T follicular helper cell (primary cell): ENCODE measurements around the gene CDYL2.
"Not testable (repeated sequence)": the region's sequence is repeated elsewhere in the genome, so short reads cannot be mapped to it uniquely, and the experiment has no call there.

Experiments used
- DNase-seq: peaks from one replicate; pipeline ENCODE4 v3.0.0-alpha.2; 2020; ENCODE audit warnings: low read depth

The CDYL2 gene

DNA sequence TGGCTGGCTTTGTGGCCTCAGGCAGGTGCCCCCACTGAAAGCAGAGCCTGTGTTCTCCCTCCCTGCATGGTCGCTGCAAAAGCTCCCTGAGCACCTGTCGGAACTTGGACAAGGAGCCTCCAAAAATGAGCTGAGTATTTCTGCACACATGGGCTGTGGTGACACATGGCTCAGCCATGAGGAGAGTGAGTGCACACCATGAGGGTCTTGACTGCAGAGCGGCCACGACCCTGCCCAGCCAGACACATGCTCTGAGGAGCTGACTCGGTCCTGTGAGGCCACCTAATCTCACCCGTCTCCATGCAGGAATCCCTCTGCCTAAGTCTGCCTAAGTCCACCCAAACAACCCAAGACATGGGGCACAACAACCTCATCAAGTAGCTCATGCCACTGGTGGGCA is 134.7 kb downstream of the CDYL2 start:
- DNase-seq = no peak

DNA sequence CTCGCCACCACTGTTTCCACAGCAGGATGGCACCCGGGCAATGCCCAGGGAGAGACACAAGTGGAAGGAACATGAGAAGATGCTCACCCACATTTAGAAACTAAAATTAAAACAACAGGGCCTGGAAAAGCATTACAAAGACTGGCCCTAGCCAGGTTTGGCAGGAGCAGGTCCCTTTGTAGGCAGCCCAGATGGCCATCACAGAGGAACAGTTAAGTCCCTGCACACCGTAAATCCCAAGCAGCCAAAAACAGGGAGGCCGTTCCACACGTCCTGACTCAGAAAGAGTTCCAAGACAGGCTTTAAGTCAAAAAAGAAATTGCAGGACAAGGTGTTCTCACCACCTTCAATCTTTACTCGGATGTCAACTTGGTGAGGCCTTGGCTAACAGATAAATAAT is 136.5 kb downstream of the CDYL2 start:
- DNase-seq = no peak

DNA sequence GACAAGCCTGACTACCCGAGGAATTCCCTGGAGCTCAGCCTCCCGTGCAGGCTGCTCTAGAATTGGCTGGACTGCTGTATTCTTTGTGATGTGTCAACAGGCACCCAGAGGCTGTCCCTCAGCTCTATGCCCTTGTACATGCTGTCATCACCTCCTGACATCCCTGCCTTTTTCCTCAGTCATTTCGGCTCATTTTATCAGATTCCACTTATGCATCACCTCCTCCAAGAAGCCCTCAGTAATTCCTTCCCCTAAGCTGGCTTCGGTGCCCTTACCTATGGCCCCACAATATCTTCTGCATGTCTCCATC is 137.2 kb downstream of the CDYL2 start:
- DNase-seq = no peak

DNA sequence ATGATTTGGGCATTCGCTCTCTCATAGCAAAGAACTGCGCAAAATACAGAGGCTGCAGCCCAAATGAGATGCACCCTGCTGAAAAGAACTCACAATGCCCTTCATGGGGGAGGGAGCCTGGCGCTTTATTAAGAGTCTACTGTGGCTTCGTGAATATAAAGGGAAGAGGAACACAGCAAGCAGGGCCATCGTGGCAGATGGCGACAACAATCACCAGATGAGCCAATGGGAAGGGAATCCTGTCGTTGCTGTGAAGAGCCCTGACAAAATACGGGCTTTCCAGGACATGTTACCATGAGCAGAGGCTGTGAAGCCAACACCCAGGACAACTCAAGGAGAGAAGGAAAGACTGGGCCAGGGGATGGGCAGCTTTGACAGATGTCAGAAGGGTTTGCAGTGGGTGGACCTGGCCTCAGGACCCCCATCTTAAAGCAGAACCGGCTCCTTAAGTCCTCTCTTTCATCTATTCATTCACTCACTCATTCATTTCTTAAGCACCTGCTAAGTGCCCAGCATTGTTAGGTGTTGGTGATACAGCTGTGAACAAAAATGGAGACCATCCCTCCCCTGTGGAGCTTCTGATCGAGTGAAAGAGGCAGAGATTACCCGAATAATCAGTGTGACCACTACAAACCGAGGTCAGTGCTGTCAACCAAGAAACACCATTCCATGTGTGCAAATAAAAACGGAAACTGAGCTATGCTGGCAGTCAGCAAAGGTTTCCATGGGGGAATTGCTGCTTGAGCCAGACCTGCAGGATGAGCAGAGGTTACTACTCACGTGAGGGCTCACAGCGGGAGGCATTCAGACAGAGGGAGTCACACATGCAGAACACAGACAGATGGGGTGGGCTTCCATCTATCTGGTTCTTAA is 137.8 kb downstream of the CDYL2 start:
- DNase-seq = no peak

DNA sequence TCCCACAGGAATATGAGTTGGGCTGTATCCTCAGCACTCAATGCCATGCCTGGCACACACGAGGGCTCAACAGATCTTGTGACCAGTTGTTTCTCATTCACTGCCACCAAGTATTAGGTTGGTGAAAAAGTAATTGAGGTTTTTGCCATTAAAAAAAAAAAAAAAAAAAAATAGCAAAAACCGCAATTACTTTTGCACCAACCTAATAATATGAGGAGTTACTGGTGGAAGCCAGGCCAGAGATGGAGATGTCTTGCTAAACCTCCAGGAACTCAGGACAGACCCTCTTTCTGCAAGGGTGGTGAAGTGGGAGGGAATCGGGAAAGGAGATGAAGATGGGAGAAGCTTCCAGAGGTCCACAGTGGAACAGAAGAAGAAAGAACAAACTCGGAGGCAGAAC is 139.0 kb downstream of the CDYL2 start:
- DNase-seq = no peak

DNA sequence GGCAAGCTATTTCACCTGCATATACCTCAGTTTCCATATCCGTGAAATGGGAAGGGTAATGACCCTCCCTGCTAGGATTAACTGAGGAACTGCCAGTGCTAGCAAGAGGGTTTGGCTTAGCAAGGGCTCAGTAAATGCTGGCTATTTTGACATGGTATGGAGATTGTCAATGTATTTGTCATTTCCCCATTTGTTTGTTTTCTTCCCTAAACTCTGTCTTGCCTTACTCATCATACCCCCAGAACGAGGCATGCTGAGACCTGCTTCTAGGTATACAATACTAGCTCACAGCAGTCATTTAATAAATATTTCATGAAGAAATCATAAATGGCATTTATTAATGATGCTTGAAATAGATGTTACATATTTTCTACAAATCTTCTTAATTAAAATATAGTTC is 139.6 kb downstream of the CDYL2 start:
- no peak for DNase-seq

DNA sequence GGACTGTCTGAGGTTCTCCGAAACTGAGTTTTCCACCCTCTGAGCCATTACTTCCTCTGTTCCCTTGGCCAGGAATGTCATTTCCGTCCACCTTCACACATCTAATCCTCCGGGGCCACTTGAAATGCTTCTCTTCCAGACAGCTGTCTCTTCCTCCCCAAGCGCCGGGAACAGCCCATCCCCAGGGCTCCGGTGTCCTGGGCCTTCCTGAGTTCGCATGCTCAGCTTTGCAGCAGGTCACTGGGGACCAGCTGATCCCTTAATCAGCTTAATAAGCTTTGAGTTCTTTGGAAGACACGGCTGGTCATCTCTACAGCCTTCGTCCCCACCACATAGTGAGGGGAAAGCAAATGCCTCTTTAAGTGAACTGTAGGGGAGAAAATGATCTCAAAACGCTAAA is 140.2 kb downstream of the CDYL2 start:
- no peak for DNase-seq

DNA sequence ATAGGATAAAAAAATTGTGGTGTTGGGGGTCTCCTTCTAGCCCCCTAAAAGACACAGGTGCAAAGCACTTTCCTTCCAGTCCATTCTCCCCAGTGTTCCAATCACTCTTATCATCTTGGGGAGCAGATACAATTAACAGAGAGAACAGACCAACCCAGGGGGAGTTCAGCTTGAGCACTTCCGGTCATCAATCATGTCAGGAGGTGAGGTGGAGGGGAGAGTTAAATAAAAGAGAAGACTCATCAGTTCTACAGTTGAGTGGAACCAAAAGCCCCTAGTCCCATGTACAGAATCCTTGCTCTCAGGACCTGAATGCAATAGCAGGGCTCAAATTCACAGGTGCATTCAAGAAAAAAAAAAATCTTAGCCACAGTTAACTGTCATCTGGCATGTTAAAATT is 141.3 kb downstream of the CDYL2 start:
- DNase-seq = no peak

DNA sequence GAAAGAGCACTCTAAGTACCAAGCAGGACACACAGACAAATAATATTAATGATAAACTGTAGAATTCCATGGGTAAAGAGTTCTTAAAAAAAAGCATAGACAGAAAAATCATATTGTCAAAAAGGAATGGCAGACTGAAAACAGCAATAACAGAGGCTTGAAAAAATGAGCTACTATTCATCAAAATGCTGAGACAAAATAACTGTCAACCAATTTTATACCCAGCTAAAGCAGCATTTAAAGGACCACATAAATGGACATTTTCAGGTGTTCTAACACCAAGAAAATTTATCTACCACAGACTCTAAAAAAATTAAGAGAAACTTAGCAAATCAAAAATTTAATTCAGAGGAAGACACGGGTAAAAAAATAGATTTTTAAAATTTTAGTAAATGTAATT is 144.5 kb downstream of the CDYL2 start:
- no peak for DNase-seq

DNA sequence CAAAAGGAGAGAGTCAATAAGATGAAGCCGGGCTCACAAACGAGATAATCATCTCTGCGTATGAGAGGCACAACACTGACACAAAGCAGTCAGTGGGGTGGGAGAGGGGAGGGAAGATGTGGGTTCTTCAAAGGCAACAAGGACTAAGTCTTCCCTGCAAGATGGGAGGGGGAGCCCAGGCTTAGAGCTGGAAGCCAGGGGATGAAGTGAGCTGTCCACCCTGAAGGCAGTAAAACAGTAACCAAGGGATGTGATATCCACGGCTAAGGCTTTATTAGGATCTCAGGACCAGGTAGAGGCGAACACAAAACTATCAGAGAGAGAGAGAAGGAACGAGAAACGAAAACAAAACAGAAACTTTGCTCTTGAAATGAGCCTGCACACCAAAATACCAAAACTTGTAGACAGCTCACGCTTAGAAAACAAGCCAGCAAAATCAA is 147.7 kb downstream of the CDYL2 start:
- DNase-seq = peak; percentile 15

DNA sequence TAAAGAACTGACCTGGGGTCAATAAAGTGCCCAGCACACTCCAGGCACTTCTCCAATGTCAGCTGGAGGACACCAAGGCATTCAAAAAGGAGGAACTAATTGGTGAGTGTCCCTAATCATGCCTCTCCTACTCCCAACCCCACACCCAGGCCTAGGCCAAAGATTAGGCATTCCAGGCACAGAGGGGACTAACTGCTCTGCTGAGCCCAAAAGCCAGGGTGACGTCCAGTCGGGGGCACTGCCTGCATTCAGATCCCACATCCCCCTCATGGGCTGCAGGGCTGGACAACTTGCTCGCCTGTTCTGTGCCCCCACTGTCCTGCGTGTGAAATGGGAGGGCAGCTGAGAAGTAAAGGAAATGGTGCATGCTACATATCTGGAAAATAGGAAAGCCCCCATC is 148.2 kb downstream of the CDYL2 start:
- no peak for DNase-seq

DNA sequence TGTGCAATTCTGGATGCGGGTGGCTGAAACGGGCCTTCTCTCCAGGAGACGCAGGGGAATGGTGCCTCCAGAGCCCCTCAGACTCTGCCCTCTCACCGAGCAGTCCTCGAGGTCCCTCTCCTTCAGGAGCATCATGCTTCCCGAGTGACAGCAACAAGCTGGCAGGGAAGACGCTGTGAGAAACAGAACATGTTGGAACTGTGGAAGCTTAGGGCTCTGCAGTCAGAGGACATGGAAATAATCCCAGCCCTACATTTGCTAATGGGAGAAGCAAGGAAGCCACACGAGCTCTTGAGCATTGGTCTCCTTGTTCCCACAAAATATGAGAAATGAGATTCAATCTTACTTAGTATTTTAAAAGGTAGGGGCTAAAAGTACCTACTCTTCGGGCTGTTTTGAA is 148.6 kb downstream of the CDYL2 start:
- DNase-seq = no peak

DNA sequence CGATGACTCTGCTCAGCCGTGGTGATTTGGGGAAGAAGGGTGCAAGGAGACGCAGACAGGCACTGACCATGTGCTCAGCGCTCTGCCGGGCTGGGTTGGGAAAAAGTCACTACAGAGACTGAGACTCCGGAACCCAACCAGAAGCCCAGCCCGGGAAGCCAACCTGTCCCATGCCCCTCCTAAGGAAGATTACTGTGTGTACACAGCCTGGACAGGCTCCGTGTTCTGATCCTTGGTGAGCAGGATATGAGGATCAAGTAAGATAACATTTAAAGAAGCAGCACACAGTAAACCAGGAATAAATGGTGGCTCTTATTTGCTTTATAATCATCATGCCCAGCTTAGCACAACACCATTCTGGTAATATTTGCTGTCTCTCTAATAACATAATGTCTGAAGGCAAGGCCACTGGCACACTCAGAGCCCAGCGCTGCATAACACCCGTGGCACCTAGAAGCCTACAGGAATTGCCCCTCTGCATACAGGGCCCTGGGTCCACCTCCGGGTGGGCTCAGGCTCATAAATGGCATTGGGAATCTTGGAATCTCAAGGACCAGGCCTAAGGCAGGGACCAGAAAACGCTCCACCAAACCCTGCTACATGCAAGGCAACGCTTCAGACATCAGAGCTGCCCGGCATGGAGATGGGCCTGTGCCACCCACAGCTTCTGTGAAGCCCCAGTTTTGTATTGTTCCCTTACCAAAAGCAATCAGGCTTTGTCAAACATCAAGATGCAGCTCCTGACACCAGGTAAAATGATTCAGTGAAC is 150.1 kb downstream of the CDYL2 start:
- DNase-seq = no peak

DNA sequence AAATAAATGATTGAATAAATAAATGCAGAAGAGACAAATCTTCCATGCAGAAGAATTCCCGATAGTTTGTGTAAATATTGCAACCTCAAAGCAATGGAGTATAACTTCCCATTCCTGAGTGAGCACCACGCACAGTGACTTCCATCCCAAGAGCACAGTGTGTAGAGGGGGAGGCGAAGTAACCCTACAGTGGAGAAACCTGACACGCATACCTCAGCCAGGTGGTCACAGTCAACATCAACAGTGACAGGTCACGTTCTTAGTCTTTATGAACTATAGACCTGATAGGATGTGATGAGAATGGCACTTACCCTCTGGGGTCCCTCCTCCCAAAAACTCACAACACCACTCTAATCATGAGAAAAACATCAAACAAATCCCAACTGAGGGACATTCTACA is 152.0 kb downstream of the CDYL2 start:
- no peak for DNase-seq

DNA sequence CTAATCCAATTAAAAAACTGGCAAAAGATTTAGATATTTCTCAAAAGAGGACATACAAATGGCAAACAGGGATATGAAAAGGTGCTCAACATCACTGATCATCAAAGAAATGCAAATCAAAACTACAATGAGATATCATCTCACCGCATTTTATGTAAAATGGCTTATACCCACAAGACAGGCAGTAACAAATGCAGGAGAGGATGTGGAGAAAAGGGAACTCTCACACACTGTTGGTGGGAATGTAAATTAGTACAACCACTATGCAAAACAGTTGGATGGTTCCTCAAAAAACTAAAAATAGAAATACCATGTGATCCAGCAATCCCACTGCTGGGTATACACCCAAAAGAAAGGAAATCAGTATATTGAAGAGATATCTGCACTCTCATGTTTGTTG is 154.1 kb downstream of the CDYL2 start:
- not testable (repeated sequence) for DNase-seq

DNA sequence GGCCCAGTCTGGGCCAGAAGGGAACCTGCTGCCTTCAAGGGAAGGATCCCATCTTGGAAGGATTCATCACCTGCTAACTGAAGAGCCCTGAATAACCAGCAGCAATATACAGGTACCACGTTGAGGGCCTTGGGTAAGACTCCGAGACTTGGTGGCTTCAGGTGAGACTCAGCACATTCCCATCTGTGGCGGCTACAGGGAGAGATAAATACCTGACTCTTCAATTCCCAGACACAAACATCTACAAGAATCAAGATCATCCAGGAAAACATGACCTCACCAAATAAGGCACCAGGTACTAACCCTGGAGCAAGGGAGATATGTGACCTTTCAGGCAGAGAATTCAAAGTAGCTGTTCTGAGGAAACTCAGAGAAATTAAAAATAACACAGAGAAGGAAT is 164.1 kb downstream of the CDYL2 start:
- DNase-seq = no peak

DNA sequence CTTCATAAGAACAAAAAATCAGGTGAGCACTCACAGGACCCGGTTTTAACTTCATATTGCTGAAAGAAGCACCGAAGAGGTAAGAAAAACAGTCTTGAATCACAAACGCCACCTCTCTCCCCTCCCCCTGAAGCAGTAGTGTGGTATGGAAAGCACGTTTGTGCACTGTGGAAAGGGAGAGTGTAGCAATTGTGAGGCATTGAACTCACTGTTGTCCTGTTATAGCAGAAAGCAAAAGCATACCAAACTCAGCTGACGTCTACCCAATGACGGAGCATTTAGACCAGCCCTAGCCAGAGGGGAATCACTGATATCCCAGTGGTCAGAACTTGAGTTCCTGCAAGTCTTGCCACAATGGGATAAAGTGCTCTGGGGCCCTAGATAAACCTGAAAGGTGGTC is 164.8 kb downstream of the CDYL2 start:
- DNase-seq = no peak

DNA sequence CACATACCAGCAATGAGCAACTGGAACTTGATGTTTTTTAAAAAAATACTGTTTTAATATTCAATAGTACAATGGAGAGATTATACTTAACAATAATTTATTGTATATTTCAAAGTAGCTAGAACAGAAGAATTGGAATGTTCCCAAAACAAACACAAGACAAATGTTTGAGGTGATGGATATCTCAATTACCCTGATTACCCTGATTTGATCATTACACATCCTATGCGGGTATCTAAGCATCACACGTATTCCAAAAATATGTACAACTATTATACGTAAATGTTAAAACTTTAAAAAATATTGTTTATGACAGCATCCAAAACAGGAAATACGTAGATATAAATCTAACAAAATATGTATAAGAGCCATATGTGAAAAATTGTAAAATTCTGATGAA is 166.8 kb downstream of the CDYL2 start:
- DNase-seq = no peak

DNA sequence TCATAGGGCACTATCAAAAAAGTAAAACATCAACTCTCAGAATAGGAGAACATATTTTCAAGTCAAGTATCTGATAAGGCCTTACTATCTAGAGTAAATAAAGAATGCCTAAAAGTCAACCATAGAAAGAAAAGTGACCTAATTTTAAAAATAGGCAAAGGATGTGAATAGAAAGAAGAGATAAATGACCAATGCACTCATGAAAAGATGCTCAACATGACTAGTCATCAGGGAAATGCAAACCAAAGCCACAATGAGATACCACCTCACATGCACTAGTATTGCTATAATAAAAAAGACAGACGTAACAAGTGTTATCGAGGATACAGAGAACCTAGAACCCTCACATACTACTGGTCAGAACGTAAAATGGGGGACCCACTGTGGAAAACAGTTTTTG is 172.8 kb downstream of the CDYL2 start:
- no peak for DNase-seq

DNA sequence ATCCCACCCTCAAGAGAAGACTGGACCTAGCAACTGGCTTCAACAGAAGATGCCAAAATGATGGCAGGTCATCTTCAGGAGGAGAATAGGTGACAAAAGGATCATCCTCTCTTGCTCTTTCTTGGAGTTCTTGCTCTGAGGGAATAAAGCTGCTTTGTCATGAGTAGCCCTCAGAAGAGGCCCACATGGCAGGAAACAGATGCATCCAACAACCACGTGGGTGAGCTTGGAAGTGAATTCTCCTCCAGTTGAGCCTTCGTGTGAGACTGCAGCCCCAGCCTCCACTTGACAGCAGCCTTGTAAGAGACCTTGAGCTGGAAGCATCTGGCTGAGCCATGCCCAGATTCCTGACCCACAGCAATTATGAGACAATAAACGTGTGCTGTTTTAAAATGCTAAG is 176.1 kb downstream of the CDYL2 start:
- DNase-seq = no peak

DNA sequence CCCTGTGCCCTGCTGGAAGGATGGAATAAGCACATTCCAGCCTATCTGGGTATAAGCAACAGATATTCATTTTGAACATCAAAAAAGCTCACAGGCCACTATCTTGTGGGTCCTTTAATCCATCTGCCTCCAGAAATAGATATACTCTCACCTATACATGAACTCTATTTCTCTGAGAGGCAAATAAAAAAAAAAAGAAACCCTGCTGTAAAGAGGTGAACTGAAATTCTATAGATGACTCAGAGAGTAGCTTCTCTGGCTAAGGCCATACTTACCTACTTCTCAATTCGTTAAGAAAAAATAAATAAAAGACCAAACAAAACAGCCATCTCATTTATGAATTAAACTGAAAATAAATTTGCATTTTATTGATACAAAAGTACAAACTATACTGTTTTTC is 177.3 kb downstream of the CDYL2 start:
- DNase-seq = no peak

DNA sequence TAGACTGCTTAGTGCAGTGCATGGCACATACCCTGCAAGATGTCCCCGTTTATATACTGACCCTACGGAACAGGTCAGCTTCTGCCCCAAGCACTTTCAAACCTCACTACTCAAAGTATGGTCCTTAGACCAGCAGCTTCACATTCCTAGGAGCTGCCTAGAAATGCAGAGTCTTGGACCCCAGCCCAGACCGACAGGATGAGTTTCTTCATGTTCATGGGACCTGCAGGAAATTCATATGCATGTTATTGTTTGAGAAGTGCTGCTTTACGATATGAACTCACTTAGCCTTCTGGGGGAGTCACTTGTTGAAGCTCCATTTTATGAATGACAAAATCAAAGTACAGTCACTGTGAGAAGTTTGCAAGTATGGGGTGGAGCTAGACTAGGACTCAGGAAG is 181.0 kb downstream of the CDYL2 start:
- DNase-seq = no peak

DNA sequence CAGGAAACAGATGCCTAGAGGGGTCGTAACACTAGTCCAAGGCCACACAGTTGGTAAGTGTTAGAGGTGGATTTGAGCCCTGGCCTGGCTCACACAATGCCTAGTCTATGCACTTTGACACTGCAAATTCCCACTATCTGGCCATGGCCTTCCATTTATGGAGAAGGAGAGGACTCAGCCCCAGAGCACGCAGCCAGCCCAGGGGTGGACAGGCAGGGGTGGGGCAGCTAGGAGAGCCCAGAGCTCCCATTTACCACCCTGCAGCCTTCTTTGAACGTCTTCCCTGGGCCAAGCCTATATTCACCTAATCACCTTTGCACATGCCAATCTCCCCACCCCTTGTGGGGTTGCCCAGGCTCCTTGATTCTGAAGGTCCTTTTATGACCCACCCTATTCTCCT is 182.4 kb downstream of the CDYL2 start:
- DNase-seq = no peak
